AML-193 (cell line): Measurements from ENCODE around the gene SLC27A2.

Source experiments
- DNase-seq, 2 experiments: peaks; one replicate each; lab custom pipeline; 2025; lab: John Stamatoyannopoulos, UW

SLC27A2 gene

GRCh38 chr15:50275908-50276307 is 93.9 kb downstream of the SLC27A2 start:
- peak in 1 of 2 experiments; percentile 10 for DNase-seq

- peak; percentile 13 to 30 for DNase-seq
These were observed 95.4 kb downstream of the SLC27A2 start for GRCh38 chr15:50277370-50277769.

- DNase-seq = peak; percentile 40 to 46
These were observed 96.5 kb downstream of the SLC27A2 start for GRCh38 chr15:50278496-50278895.

- no peak for DNase-seq
These were observed 98.3 kb downstream of the SLC27A2 start for GRCh38 chr15:50280271-50280670.

- no peak for DNase-seq
These were observed 99.4 kb downstream of the SLC27A2 start for GRCh38 chr15:50281427-50281826.
